Stimulated activated CD4-positive, alpha-beta T cell treated with anti-CD3 and anti-CD28 coated beads, Interleukin-4, amount 100 ng/mL, for 24 hours (primary cell): Measurements from ENCODE around the gene ZSCAN16.

ENCODE experiments used
- DNase-seq: peaks from one replicate; pipeline ENCODE4 v3.0.0-alpha.2; 2020

Gene ZSCAN16

GRCh38 chr6:28134716-28135115 lies 10.3 kb downstream of the ZSCAN16 start:
- DNase-seq, result no peak

- DNase-seq, result no peak
Measured at GRCh38 chr6:28135393-28135792, 11.0 kb downstream of the ZSCAN16 start.

DNA sequence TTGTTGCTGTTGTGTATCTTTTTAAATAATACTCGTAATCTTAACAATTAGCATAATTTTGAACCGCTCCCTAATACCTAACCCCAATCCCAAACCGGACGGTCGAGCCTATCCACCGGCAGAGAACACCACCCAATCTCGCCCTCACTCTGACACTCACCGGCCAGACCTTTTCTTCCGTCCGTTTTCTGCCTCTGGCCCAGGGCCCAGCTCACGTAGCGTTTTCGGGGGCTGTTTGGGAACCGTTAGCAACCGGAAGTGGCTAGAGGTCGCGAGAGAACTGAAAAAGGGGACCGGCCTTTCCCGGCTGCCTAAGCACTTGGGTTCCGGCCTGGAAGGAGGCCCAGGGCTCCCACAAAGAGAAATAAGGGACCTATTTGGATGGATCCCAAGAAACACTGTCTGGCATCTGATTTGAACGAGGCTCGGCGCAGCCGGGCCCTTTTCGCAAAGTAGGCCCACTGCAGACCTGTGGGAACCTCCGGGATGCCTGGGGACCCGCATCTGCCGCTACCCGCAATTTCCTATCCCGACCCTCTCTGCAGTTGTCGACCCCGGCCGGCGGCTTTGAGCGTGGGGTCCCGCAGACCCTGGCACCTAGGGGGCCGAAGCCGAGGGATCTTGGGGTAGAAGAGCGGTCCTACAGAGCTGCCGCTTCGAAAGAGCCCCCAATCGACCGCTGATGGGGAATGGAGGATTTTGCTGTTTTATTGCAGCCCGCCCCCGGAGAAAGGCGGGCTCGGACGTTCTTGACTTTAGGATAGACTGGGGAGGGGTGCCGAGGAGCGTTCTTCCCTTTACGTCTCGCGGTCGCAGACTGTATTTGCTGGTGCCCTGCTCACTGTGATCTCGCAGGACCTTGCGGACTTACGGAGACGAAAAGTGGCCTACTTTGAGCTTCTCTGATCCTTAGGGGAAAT lies 12.4 kb downstream of the ZSCAN16 start:
- peak; percentile 85 for DNase-seq

GRCh38 chr6:28137505-28137981 lies 13.1 kb downstream of the ZSCAN16 start:
- DNase-seq, result peak; percentile 33

DNA sequence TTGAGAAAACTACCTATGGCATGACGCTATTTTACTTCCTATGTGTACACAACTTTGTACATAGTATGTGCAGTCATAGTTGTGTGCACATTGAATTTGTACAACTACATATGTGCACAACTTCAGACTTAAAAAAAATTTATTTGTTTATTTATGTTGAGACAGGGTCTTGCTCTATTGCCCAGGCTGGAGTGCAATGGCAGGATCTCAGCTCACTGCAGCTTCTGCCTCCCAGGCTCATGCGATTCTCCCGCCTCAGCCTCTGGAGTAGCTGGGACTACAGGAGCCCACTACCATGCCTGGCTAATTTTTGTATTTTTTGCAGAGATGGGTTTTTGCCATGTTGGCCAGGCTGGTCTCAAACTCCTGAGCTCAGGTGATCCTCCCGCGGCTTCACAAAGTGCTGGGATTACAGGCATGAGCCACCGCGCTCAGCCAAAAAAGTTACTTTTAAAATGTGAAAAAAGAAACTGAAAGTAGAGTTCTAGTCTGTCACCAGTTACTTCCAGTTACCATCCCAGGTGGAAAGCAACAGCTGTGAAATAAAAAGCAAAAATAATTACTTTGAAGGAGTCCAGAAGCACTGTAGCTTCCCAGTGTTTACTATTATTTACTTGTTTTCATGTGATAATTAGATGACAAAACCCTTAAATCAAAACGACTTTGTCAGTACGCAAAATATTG lies 15.6 kb downstream of the ZSCAN16 start:
- DNase-seq, result no peak

DNA sequence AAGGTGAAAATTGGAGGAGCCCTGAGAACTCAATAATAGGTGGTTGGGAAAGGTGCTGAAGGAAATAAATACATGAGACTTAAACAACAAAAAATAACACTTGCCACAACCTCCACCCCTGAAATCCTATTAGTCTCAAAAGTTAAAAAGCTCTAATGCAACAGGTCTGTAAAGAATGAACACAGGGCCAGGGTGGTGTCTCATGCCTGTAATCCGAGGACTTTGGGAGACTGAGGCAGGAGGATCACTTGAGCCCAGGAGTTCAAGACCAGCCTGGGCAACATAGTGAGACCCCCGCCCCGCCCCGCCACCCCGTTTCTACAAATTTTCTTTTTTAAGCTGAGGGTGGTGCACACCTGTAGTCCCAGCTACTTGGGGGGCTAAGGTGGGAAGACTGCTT lies 16.2 kb downstream of the ZSCAN16 start:
- no peak for DNase-seq

DNA sequence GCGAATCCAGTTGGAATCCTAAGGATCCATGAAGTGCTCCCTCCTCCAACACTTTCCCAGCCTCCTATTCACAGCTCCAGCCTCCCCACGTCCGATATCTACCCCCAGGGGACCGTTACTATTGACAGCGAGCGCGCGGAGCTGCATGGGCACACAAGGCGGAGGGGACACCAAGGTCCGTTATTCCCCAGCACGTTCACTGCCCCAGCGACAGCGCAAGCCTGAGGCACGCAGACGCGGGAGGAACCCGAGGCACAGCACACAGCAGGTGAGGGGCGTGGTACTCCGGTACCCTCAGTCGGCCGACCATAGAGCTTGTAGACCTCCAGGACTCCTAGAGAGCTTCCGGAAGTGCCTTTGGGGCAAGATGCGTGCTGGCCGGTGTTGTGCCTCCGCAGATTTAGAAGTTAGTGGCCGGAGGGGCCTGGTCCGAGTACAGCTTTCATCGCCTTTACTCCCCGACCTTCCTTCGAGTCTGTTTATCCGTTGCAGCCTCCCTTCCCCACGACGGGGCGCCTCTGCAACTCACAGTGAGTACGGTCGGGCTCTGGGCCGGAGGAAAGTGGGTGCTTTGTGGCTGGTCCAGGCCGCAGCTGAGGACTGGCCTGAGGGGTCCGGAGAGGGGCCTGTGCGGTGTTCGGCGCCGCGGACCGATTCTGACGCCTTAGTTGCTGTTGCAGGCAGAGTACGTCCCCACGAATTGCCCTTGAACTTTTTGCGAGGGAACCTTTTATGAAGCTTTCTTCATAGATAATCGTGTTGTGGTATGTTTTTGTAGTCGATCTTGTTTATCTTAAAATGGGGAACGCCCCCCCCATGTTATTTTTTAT lies 17.3 kb downstream of the ZSCAN16 start, which contains the start of gene ZKSCAN8:
ZKSCAN8 (plus strand) TSS at position 384 of the 830 bp plus-strand sequence. CDS start 6,525 bp downstream, outside the sequence.
- peak; percentile 83 for DNase-seq

GRCh38 chr6:28142446-28142845 lies 18.0 kb downstream of the ZSCAN16 start:
- DNase-seq, result no peak

DNA sequence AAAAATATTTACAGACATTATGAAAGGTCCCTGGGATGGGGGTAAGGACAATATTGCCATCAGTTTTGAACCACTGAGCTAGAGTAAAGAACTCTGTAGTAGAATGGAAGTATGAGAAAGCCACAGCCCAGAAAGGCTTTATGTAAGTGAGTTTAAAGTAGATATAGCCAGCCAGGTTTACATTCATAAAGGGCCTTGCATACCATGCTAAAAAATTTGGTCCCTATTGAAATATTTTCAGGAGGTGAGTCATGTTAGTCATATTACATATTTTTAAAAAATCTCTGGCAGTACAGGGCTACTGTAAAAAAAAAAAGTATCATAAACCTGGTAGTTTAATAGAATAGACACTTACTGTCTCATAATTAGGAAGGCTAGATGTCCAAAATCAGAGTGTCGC lies 20.8 kb downstream of the ZSCAN16 start:
- no peak for DNase-seq

GRCh38 chr6:28152531-28152930 lies 28.1 kb downstream of the ZSCAN16 start:
- DNase-seq, result no peak

- no peak for DNase-seq
Measured at GRCh38 chr6:28153546-28153945, 29.1 kb downstream of the ZSCAN16 start.

GRCh38 chr6:28154357-28154756 lies 29.9 kb downstream of the ZSCAN16 start:
- DNase-seq, result no peak

DNA sequence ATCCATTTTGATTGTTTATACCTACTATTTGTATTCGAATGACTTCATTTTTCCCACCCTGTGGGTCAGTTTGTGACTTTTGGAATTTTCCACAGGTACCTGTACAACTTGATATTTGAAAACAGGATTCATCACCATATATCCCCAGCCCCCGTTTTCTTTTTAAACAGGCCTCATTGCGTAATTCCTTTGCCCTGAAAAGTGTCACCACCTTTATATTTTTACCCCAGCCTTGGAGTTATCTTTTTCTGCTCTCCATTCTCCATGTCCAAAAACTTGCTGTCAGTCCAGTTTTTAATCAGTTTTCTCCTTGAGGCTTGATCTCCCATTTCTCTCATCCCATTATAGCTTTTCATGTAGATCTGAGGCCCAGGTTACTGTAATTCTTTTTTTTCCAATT lies 33.9 kb downstream of the ZSCAN16 start:
- DNase-seq, result no peak

- no peak for DNase-seq
Measured at GRCh38 chr6:28159029-28159607, 34.7 kb downstream of the ZSCAN16 start.

GRCh38 chr6:28160233-28160632 lies 35.8 kb downstream of the ZSCAN16 start:
- no peak for DNase-seq

DNA sequence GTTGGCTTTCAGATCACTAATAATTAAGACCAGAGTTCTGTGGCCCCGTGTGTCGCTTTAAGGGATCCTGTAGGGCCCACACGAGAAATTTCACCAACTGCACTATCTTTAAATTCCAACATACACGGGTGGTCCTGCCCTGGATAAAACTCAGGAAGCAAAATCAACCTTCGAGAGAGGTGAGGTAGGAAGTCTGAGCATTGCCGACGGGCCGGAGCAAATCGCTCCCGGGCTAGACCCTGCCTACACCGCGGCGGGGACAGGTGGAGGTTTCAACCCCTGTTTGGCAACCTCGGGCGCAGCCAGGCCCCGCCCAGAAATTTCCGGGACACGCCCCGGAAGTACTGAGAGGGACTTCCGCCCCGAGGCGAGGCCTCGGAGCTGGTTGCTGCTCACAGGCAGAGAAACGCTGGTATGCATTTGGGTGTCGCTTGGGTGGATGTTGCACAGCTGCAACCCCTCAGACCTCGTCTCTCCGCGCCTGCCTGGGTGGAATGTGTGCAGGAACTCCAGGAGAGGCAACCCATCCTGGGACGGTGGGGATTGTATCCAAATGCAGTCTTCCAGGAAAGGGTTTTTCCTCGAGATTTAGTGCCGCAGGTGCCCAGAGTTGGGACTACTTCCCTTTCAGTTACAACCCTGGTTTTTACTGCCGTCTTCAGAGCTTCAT lies 37.1 kb downstream of the ZSCAN16 start:
- DNase-seq, result peak; percentile 83

DNA sequence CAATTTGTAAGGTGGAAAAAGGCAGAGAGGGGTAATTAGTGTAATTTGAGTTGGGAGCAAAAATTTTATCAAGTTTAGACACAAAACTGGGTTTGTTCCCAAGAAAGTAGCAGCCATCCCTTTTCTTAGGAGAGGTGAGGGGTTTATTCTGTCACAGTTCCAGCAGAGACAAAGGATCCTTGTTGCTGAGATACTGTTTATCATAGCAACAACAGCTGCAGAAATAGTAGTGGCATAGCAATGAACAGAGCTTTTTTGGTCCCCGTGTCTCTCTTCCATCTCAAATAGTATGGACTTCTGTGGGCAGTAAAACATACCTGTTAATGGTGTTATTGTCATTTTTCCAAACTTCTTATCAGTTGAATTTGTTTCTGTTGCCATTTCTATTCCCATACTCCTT lies 41.2 kb downstream of the ZSCAN16 start:
- DNase-seq, result no peak

DNA sequence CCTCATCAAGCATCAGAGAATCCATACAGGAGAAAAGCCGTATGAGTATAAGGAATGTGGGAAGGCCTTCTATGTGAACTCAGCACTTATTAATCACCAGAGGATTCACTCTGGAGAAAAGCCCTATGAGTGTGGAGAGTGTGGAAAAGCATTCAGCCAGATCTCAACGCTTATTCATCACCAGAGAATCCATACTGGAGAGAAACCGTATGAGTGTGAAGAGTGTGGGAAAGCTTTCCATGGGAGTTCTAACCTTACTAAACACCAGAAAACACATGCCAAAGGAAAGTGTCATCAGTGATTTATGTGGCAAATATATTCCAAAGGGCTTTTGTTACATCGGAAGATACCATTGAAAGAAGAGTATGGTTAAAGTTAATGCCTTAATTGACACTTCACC lies 42.7 kb downstream of the ZSCAN16 start:
- no peak for DNase-seq

DNA sequence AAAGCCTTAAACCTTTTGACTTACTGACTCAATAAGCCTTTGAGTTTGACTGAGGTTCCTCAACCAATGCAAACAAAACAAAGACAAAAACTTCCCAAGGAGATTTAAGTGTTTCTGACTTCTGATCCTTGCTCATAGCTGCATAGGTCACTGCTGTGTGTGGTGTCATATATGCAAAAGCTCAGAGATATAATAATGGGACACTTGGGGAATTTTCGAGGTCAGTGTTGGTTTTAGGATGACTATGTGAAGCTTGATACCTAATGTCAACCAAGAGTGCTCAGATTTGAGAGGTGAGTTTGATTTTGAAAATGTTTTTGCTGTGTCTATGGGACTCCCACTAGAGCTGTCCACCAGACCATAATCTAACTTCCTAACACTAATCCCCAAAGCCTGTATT lies 43.5 kb downstream of the ZSCAN16 start:
- DNase-seq, result no peak

DNA sequence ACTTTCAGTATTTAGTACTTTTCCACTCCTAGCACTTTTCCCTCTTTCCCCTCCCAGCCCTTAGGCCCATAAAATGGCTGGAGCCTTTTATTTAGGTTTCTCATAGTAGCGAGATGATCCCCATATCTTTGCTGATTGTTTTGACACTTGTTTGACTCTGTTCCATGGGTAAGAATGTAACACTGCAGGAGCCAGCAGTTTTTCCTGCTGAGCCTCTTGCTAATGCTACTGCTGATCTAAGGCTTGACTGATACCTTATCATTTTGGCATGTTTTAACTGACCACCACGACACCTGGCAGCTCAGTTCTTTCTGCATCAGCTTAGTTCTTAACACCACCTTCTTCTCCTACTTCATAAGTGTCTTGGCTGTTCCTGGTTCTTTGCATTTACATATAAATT lies 46.9 kb downstream of the ZSCAN16 start:
- no peak for DNase-seq

GRCh38 chr6:28172006-28172405 lies 47.6 kb downstream of the ZSCAN16 start:
- DNase-seq, result no peak

DNA sequence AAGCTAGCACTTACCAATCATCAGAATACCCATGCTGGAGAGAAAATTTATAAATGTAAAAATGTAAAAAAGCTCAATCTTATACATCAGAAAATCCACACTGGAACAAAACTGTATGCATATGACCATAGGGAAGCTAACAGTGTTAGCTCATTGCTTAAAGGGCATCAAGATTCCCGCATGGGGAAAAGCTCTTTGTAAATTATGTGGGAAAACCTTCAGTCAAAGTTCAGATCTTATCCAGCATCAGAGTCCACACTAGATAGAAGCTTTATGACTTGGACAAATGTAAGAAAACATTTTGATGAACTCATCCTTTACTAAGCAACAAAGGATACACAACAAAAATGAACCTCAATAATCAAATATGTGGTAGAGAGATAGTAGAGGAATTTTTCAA lies 52.0 kb downstream of the ZSCAN16 start:
- no peak for DNase-seq
